HG02938 (cell line): ENCODE results near the gene SEC63.
"Not testable (repeated sequence)": the region's sequence is repeated elsewhere in the genome, so short reads cannot be mapped to it uniquely, and the experiment has no call there.

Experiments
- ATAC-seq: cut with Tn5 transposase; IDR thresholded peaks from one replicate; pipeline ENCODE4 v1.9.1; 2021; ENCODE audit warnings: mild to moderate bottlenecking, moderate library complexity; ENCODE audit not compliant: unreplicated experiment

Gene SEC63

GRCh38 chr6:107932580-107932979 is 25.4 kb downstream of the SEC63 start:
- ATAC-seq = no peak

GRCh38 chr6:107931894-107932293 is 26.1 kb downstream of the SEC63 start:
- ATAC-seq = no peak

- no peak for ATAC-seq
Measured at GRCh38 chr6:107928984-107929383, 29.0 kb downstream of the SEC63 start.

- not testable (repeated sequence) for ATAC-seq
Measured at GRCh38 chr6:107926697-107927544, 31.1 kb downstream of the SEC63 start.

GRCh38 chr6:107917451-107918375 is 40.3 kb downstream of the SEC63 start:
- no peak for ATAC-seq

- not testable (repeated sequence) for ATAC-seq
Measured at GRCh38 chr6:107916961-107917360, 41.0 kb downstream of the SEC63 start.

- ATAC-seq = no peak
Measured at GRCh38 chr6:107911692-107912091, 46.3 kb downstream of the SEC63 start.

- ATAC-seq = no peak
Measured at GRCh38 chr6:107894809-107895396, 63.1 kb downstream of the SEC63 start.

GRCh38 chr6:107890431-107890830 is 67.6 kb downstream of the SEC63 start:
- ATAC-seq = not testable (repeated sequence)

GRCh38 chr6:107885950-107886349 is 72.1 kb downstream of the SEC63 start:
- ATAC-seq = not testable (repeated sequence)

- no peak for ATAC-seq
Measured at GRCh38 chr6:107879941-107880340, 78.1 kb downstream of the SEC63 start.

- no peak for ATAC-seq
Measured at GRCh38 chr6:107877968-107878367, 80.0 kb downstream of the SEC63 start.

GRCh38 chr6:107871976-107872375 is 86.0 kb downstream of the SEC63 start:
- ATAC-seq = no peak

GRCh38 chr6:107871512-107871911 is 86.5 kb downstream of the SEC63 start:
- ATAC-seq = not testable (repeated sequence)

GRCh38 chr6:107871016-107871415 is 87.0 kb downstream of the SEC63 start:
- ATAC-seq = no peak

GRCh38 chr6:107870381-107870780 is 87.6 kb downstream of the SEC63 start:
- no peak for ATAC-seq

- no peak for ATAC-seq
Measured at GRCh38 chr6:107869871-107870270, 88.1 kb downstream of the SEC63 start.

GRCh38 chr6:107868867-107869611 is 89.0 kb downstream of the SEC63 start:
- ATAC-seq = no peak

- no peak for ATAC-seq
Measured at GRCh38 chr6:107867302-107867615, 90.7 kb downstream of the SEC63 start.

- no peak for ATAC-seq
Measured at GRCh38 chr6:107866606-107867301, 91.3 kb downstream of the SEC63 start.
